Hematopoietic multipotent progenitor cell treated with erythropoietin and hydrocortisone succinate and interleukin-3 and kit ligand, for 6 days (in vitro differentiated cells): ENCODE data around the gene CLEC2D.
"Not testable (repeated sequence)": the region's sequence is repeated elsewhere in the genome, so short reads cannot be mapped to it uniquely, and the experiment has no call there.

Source experiments
- DNase-seq: peaks from one replicate; pipeline ENCODE4 v3.0.0-alpha.2; 2015

The CLEC2D gene

DNA sequence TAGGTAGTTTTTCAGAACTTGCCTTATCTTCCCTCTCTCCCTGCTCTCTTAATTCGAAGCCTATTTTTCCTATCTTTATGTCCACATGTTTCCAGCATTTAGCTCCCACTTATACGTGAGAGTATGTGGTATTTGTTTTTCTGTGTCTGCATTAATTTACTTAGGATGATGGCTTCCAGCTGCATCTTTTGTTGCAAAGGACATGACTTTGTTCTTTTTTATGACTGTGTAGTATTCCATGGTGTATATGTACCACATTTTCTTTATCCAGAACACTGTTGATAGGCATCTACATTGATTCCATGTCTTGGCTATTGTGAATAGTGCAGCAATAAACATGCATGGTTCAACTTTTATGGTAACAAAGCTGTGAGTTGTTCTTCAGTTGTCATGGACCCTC, 7.8 kb upstream of the CLEC2D start:
- no peak for DNase-seq

DNA sequence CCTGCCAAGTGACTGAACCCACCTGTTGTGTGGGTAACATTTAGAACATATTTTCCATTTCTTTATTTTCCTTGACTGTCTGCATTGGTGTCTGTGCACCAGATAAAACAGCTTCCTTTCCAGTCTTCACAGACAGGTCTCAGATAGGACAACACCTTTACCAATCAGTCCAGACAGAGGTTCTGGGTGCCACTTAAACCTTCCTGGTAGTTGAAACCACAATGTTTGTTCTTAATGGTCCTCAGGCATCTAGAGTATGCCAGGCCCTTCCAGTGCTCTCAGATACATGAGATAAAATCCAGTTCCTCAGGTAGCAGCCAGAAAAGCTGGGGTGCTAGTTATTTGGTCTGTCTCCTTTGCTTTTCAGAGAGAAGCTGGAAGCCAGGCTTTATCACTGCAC, 7.0 kb upstream of the CLEC2D start:
- no peak for DNase-seq

DNA sequence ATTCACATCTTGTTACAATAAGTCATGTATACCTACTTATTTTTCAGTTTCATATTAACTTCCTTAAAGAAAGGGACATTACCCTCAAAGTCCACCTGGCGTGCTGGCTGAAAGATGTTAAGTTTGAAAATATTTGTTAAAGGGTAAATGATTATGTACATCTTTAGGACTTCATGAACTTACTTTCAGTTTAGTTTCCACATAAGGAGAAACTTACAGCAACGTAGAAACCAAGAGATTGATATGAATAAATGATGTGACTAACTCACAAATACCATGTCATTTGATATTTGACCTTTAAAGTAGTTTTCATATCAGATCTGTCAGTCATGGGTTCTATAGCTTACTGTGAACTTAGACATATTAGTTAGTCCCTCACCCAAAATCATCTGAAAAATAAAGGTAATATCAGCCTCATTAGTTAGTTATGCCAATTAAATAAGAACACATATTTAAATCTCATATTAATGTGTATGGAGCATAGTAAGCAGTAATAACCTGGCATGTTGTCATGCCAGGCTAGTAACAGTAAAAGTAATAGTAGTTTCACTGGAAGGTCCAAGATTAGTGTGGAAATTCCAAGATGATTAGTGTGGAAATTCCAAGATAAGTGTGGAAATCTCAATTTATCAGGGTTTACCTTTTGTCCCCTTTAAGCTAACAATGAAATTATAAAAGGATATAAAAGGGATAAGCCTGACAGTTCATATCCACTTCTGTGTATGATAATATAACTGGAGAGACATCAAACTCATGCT, 1.9 kb upstream of the CLEC2D start:
- DNase-seq, result no peak

DNA sequence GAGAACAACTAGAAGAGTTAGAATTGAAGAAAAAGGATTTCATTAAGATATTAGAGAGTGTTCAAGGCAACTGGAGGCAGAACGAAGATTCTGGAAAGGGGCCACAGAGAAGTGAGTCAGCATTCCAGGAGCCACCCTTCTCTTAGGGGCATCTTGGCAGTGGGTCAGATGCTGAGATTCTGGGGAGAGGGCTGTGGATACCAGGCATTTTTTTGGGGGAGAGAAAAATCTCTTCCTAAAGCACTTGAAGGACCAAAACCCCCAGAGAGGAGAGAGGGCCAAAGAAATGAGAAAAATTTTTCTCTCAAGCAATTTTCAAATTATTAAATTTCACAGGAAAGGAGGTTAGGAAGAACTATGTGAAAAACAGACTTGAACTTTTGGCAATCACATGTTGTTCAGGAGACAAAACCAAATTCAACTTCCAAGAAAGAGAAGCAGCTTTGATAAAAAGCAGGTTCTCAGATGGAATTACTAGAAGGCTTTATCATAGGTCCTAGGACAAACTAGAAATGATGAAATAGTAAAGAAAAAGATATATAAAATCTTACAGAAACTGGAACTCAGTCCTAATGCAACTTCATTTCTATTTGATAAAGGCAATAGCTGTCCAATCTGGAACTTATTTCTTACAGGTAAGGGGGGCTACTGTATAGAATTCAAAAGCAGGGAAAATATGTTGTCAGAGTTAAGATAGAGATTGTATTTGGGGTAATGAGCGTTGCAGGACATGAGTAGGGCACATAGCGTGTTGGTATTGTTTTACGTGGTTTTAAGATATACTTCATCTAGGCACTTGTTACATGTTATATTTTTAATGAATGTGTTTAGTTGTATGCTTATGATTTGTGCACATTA, 1.1 kb upstream of the CLEC2D start:
- DNase-seq, result no peak

DNA sequence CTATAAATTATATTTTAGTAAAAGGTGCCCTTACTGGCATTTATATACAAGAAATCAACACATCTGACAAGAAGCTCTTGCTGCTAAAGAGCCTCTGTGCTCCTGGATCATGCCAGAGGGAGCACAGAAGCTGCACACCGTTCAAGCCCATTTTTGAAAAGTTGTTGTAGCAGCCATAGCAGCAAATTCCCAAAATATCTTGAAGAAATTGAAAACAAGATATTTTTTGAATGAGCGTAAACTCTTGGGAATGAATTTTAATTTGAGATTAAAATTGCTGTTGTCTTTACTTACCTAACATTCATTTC, 540 bp upstream of the CLEC2D start:
- no peak for DNase-seq

DNA sequence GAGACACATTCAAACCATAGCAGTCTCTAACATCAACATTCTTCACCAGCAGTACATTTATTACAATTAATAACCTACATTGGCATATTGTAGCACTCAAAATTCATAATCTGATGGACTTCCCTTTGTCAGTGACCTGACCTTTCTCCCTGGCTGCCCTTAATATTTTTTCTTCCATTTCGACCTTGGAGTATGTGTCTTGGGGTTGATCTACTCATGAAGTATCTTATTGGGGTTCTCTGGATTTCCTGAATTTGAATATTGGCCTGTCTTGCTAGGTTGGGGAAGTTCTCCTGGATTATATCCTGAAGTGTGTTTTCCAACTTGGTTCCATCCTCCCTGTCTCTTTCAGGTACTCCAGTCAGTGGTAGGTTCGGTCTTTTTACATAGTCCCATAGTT, 2.8 kb downstream of the CLEC2D start:
- not testable (repeated sequence) for DNase-seq

DNA sequence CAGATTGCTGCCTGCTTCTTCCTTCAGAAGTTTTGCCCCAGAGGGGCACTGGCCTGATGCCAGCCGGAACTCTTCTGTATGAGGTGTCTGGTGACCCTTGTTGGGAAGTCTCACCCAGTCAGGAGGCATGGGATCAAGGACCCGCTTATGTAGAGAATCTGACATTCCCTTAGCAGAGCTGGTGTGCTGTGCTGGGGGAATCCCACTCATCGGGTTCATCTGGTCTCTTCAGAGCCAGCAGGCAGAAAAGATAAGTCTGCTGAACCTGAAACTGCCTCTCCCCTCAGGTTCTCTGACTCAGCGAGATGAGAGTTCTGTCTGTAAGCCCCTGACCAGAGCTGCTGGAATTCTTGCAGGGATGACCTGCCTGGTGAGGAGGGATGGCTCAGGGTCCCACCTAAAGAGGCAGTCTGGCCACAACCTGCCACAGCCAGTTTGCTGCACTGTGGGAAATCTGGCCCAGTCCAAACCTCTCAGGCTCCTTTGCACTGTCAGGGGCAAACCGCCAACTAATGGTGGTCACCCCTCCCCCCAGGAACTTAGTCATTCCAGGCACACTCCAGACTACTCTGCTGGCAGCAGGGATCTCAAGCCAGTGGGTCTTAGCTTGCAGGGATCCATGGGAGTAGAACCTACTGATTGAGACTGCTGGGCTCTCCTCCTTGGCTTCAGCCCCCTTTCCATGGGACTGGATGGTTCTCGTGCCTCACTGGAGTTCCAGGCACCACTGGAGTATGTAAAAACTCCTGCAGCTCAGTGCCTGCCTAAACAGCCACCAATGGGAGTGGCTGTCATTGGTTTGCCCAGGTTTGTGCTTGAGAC, 4.1 kb downstream of the CLEC2D start:
- peak; percentile 82 for DNase-seq

DNA sequence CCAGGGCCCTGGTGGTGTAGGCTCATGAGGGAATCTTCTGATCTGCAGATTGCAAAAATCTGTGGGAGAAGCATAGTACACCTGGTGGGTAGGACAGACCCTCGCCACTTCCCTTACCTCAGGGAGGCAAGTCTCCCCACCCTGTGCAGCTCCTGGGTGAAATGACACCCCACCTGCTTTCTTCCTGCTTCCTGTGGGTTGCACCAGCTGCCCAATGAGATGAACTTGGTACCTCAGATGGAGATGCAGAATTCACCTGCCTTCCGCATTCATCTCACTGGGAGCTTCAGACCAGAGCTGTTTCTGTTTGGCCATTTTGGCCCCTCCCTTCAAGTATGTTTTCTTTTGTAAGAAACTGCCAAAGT, 4.7 kb downstream of the CLEC2D start:
- no peak for DNase-seq

DNA sequence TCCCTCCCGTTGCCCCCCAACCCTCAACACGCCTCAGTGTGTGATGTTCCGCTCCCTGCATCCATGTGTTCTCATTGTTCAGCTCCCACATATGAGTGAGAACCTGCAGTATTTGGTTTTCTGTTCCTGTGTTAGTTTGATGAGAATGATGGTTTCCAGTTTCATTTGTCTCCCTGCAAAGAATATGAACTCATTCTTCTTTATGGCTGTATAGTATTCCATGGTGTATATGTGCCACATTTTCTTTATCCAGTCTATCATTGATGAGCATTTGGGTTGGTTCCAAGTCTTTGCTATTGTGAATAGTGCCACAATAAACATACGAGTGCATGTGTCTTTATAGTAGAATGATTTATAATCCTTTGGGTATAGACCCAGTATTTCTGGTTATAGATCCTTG, 13.0 kb downstream of the CLEC2D start:
- not testable (repeated sequence) for DNase-seq

DNA sequence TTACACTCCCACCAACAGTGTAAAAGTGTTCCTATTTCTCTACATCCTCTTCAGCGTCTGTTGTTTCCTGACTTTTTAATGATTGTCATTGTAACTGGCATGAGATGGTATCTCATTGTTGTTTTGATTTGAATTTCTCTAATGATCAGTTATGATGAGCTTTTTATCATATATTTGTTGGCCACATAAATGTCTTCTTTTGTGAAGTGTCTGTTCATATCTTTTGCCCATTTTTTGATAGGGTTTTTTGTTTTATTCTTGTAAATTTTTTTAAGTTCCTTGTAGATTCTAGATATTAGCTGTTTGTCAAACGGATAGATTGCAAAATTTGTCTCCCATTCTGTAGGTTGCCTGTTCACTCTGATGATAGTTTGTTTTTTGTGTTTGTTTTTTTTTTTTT, 13.4 kb downstream of the CLEC2D start:
- not testable (repeated sequence) for DNase-seq

DNA sequence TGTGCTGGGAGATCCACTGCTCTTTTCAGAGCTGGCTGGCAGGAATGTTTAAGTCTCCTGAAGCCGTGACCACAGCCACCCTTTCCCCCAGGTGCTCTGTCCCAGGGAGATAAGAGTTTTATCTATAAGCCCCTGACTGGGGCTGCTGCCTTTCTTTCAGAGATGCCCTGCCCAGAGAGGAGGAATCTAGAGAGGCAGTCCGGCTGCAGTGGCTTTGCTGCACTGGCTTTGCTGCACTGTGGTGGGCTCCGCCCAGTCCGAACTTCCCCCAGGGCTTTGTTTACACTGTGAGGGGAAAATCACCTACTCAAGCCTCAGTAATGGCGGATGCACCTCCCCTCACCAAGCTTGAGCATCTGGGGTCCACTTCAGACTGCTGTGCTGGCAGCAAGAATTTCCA, 15.9 kb downstream of the CLEC2D start:
- DNase-seq, result peak; percentile 85

DNA sequence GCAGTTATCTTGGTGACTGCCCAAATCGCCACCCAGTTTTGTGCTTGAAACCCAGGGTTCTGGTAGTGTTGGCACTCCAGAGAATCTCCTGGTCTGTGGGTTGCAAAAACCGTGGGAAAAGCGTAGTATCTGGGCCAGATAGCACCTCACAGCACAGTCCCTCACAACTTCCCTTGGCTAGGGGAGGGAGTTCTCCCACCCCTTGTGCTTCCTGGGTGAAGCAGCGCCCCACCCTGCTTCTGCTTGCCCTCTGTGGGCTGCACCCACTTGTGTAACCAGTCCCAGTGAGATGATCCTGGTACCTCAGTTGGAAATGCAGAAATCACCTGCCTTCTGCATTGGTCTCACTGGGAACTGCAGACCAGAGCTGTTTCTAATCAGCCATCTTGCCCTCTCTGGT, 16.4 kb downstream of the CLEC2D start:
- no peak for DNase-seq

DNA sequence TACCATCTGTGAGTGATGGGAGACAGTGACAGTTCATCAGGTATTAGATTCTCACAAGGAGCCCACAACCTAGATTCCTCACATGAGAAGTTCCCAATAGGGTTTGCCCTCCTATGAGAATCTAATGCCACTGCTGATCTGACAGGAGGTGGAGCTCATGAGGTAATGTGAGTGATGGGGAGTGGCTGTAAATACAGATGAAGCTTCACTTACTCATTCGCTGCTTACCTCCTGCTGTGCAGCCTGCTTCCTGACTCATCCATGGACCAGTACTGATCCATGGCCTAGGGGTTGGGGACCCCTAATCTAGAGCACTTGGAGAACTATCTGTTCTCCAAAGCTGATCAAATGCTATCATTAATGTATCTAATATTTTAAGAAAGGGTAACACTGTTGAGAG, 17.7 kb downstream of the CLEC2D start:
- peak; percentile 34 for DNase-seq

DNA sequence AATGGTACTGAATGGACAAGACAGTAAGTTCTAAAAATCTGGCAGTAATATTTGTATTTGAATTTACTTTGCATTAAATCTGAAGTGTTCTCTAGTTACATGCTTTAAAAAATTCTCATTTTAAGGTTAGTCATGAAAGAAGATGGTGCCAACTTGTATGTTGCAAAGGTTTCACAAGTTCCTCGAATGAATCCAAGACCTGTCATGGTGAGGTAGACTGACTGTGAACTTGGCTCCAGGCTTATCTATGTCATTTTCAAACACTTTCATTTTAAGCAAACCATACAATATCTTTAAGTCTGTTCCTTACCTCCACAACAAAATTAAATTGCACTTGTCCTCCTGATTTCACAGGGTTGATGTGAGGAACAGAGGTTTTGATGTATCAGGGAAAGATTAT, 23.4 kb downstream of the CLEC2D start:
- no peak for DNase-seq

DNA sequence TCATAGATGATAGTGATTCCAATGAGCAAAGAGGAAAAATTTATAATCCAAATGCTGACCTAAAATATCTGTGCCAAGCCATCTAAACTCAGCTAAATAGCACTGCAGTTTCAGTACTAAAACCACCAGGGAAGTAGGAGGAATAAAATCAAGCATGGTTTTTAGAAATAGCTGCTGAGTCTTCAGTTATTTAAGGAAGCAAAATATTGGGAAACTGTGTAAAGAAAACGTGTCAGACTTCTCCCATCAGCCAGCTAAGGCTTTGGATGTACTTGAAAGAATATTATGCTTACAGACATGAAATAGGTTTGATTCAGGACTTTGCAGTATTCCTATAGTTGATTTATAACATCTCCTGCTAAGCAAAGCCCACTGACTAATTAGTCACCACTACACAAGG, 24.7 kb downstream of the CLEC2D start:
- no peak for DNase-seq

DNA sequence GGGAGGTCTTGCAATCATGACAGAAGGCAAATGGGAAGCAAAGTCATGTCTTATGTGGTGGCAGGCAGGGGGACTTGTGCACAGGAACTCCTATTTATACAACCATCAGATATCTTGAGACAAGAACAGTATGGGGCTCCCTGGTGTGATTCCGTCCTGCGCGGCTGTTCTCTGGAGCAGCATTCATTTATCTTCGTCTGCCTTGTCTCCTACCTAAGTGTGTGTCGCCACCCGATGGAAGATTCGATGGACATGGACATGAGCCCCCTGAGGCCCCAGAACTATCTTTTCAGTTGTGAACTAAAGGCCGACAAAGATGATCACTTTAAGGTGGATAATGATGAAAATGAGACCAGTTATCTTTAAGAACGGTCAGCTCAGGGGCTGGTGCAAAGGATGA, 25.6 kb downstream of the CLEC2D start:
- DNase-seq, result not testable (repeated sequence)

DNA sequence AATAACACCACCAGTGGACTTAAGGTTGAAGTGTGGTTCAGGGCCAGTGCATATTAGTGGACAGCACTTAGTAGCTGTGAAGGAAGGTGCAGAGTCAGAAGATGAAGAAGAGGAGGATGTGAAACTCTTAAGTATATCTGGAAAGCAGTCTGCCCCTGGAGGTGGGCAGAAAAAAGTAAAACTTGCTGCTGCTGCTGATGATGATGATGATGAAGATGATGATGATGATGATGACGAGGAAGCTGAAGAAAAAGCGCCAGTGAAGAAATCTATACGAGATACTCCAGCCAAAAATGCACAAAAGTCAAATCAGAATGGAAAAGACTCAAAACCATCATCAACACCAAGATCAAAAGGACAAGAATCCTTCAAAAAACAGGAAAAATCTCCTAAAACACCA, 26.1 kb downstream of the CLEC2D start:
- not testable (repeated sequence) for DNase-seq

DNA sequence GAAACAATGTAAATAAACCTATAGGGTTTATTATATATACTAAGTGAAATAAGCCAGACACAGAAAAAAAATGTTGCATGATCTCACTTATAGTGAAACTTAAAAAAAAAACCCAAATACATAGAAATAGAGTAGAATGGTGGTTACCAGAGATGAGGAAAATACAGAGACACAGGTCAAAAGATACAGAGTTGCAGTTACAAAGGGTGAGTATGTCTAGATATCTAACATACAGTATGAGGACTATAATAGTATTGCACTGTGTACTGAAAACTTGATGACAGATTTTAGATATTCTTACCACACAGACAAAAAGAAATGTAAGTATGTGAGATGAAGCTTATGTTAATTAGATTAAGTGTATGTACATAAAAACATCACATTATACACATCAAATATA, 28.1 kb downstream of the CLEC2D start:
- no peak for DNase-seq

DNA sequence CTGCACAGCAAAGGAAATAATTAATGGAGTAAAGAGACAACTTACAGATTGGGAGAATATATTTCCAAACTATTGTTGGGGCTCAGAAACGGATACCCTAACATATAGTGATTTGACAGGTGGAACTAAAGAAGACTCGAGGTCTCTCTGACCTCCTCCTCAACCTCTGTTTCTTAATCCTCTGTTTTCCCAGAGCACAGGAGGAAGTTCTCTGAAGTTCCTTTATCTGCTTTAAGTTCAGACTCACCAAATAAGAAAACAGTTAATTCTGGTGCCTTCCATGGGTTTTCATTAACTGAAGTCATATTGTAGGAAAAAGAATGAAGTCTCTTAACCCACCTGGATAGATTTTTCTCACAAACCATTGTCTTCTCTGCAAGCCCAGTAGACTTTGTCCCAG, 29.2 kb downstream of the CLEC2D start:
- DNase-seq, result no peak

DNA sequence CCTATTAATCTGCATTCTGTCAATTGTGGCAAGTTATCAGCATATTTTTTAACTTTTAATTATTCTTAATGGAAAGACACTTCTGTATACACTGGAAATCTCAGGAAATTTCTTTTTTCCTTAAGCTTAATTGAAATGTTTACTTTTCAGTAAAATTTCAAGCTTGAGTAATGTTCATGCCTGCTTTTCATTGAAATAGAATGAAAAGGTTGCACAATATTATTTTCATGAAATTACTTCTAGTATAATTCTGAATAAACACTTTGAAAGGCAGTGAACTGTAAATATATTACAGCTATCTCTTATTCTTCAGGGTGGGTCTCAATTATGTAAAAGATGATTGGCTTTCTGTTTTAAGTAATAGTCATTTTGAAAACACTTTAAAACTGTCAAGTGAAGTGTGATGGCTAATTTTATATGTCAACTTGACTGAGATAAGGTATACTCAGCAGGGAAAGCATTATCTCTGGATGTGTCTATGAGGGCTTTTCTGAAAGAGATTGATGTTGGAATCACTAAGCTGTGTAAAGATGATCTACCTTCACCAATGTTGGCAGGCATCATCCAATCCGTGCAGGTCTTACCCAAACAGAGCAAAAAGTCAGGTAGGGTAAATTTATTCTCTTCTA, 29.9 kb downstream of the CLEC2D start:
- DNase-seq, result no peak

DNA sequence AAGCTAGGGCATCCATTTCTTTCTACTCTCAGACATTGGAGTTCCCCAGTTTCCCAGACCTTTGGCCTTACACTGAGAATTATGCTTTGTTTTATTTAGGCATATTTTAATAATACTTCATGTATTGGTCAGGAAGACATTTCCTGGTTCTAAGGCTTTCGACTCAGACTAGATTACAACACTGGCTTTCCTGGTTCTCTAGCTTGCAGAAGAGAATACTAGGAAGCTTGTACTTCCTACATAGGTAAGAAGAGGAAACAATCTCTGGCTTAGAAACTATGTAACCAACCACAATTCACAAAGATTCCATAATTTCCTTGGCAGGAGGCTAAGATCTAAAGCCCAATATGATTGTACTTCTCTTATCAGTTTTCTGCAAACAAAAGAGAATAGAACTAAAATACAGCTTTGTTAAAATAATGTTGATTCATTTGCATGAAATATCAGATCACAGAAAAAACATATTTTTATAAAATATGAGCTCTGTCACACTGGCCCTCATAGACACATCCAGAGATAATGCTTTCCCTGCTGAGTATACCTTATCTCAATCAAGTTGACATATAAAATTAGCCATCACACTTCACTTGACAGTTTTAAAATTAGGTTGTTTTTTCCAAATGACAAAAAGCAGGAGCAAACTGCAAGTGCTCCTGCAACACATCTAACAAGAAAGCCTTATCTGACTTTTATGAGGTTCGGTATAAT, 30.5 kb downstream of the CLEC2D start:
- DNase-seq, result no peak

DNA sequence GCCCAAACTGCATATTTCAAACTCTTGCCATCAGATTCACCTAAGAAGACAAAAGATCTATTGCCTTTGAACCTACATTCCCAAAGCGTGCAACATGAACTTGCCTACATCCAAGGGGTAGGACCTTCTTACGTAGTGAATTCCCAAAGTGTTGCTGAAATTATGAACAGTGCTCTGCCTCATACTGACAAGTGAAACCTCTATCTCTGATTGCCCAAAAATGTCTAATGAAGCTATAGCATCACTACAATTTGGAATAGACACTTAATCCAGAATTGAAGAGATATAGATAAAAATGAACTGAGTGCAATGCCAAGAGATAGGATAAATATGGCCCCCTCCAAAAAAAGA, 31.1 kb downstream of the CLEC2D start:
- no peak for DNase-seq
